Neural progenitor cell (in vitro differentiated cells): ENCODE measurements around the gene GREB1L. TPM values are rescaled to one million over a fixed set of nuclear protein-coding genes. Genes with fewer than 3 reads are reported as not detected.

ENCODE experiments used
- DNase-seq: peaks from one replicate; pipeline ENCODE4 v3.0.0-alpha.2; 2016; ENCODE audit warnings: low spot score
- H2AFZ ChIP-seq: fragments of 200-600 bp; sonication (generic); replicated peaks from 2 replicates; pipeline ENCODE4 v1.6.1; 2016; ENCODE audit warnings: antibody characterized with exemption
- H3F3A ChIP-seq: fragments of 200-600 bp; sonication (generic); 2 replicates; pipeline ENCODE4 v1.6.1; 2016; ENCODE audit warnings: antibody characterized with exemption, low read depth
- H3K27ac ChIP-seq: fragments of 200-600 bp; sonication (generic); 2 replicates; pipeline ENCODE4 v1.5.1; 2016; ENCODE audit warnings: mild to moderate bottlenecking
- H3K27me3 ChIP-seq: fragments of 200-600 bp; sonication (generic); 2 replicates; pipeline ENCODE4 v1.6.1; 2016; ENCODE audit warnings: mild to moderate bottlenecking, moderate library complexity
- H3K36me3 ChIP-seq: fragments of 200-600 bp; sonication (generic); 2 replicates; pipeline ENCODE4 v1.5.1; 2016
- H3K4me1 ChIP-seq: fragments of 200-600 bp; sonication (generic); 2 replicates; pipeline ENCODE4 v1.6.1; 2016; ENCODE audit warnings: mixed run types
- H3K4me2 ChIP-seq: fragments of 200-600 bp; sonication (generic); 2 replicates; pipeline ENCODE4 v1.6.1; 2016
- H3K4me3 ChIP-seq: fragments of 200-600 bp; sonication (generic); 2 replicates; pipeline ENCODE4 v1.5.1; 2016
- H3K79me2 ChIP-seq: fragments of 200-600 bp; sonication (generic); 2 replicates; pipeline ENCODE4 v1.6.1; 2016; ENCODE audit warnings: low read depth
- H3K9ac ChIP-seq: fragments of 200-600 bp; sonication (generic); 2 replicates; pipeline ENCODE4 v1.6.1; 2016
- H3K9me3 ChIP-seq: fragments of 200-600 bp; sonication (generic); 2 replicates; pipeline ENCODE4 v1.5.1; 2016; ENCODE audit warnings: low read depth
- H4K20me1 ChIP-seq: fragments of 200-600 bp; sonication (generic); 2 replicates; pipeline ENCODE4 v1.6.1; 2016; ENCODE audit warnings: low read depth
- H3K27ac Mint-ChIP-seq: 3 replicates; pipeline ENCODE4 v1.8.0; 2021; ENCODE audit warnings: mixed read lengths
- H3K27me3 Mint-ChIP-seq: 2 replicates; pipeline ENCODE4 v1.8.0; 2022; ENCODE audit warnings: low read depth, mild to moderate bottlenecking, inconsistent platforms, moderate library complexity, mixed read lengths; ENCODE audit not compliant: insufficient read depth
- H3K36me3 Mint-ChIP-seq: 3 replicates; pipeline ENCODE4 v1.8.0; 2021; ENCODE audit warnings: mixed read lengths
- H3K4me1 Mint-ChIP-seq: 3 replicates; pipeline ENCODE4 v1.8.0; 2021; ENCODE audit warnings: mixed read lengths
- H3K4me3 Mint-ChIP-seq: 3 replicates; pipeline ENCODE4 v1.8.0; 2021; ENCODE audit warnings: mild to moderate bottlenecking, moderate library complexity, mixed read lengths
- H3K9me3 Mint-ChIP-seq: 3 replicates; pipeline ENCODE4 v1.8.0; 2020; ENCODE audit warnings: mixed read lengths
- CTCF ChIP-seq: fragments of 200-600 bp; sonication (generic); IDR thresholded peaks from 2 replicates; pipeline ENCODE4 v1.5.1; 2017; ENCODE audit warnings: antibody characterized with exemption, mild to moderate bottlenecking
- EZH2 ChIP-seq: fragments of 200-600 bp; sonication (generic); IDR thresholded peaks from 2 replicates; pipeline ENCODE4 v1.6.1; 2017; ENCODE audit warnings: antibody characterized with exemption, mild to moderate bottlenecking, moderate library complexity
- EZH2phosphoT487 ChIP-seq: fragments of 200-600 bp; sonication (generic); IDR thresholded peaks from 2 replicates; pipeline ENCODE4 v1.6.1; 2017; ENCODE audit warnings: antibody characterized with exemption
- total RNA-seq: library from RNA; depleted of rRNA; stranded (reverse); fragments of >200 nt; gene quantifications from 2 replicates; pipeline ENCODE4 v1.2.3, GENCODE V29; 2015; ENCODE audit warnings: low replicate concordance

The GREB1L gene
- total RNA-seq, 1 donor from 2014 or later: 278 TPM

- Mint-ChIP-seq H3K36me3 (no peaks in the 10 kb centered on the region), H3K4me1 (peaks cover 30% of the 10 kb centered on the region), H3K4me3 (no peak overlapping the region), H3K27me3 (peaks cover 6% of the 10 kb centered on the region), H3K9me3 (peaks cover 3% of the 10 kb centered on the region), H3K27ac (peak overlapping the region; percentile 26)
- peaks cover 11% of the 10 kb centered on the region for H3F3A ChIP-seq
- TF ChIP-seq EZH2phosphoT487: no peak
- TF ChIP-seq CTCF: no peak
- no peak for TF ChIP-seq EZH2
- no peaks in the 10 kb centered on the region for H3K27me3 ChIP-seq
- H2AFZ ChIP-seq: no peak overlapping the region
- H3K9me3 ChIP-seq: no peaks in the 10 kb centered on the region
- H3K4me1 ChIP-seq: peaks cover 12% of the 10 kb centered on the region
- H3K36me3 ChIP-seq: no peaks in the 10 kb centered on the region
- DNase-seq: peak; percentile 12
- no peaks in the 10 kb centered on the region for H4K20me1 ChIP-seq
- H3K27ac ChIP-seq: peak overlapping the region; percentile 61
- no peak overlapping the region for H3K9ac ChIP-seq
- no peak overlapping the region for H3K4me3 ChIP-seq
- no peaks in the 10 kb centered on the region for H3K79me2 ChIP-seq
- H3K4me2 ChIP-seq: peak overlapping the region; percentile 30
Observed at GRCh38 chr18:21215490-21215889, 26.5 kb upstream of the GREB1L start.

GRCh38 chr18:21218862-21219261 is 23.2 kb upstream of the GREB1L start:
- Histone ChIP-seq H2AFZ (no peak overlapping the region), H3F3A (peaks cover 11% of the 10 kb centered on the region), H3K79me2 (no peaks in the 10 kb centered on the region), H3K9ac (no peak overlapping the region), H3K4me3 (no peak overlapping the region), H3K27ac (no peak overlapping the region), H3K4me1 (peaks cover 12% of the 10 kb centered on the region), H3K36me3 (no peaks in the 10 kb centered on the region), H4K20me1 (no peaks in the 10 kb centered on the region), H3K9me3 (no peaks in the 10 kb centered on the region), H3K27me3 (no peaks in the 10 kb centered on the region), H3K4me2 (no peak overlapping the region)
- H3K27me3 Mint-ChIP-seq: peaks cover 6% of the 10 kb centered on the region
- peaks cover 35% of the 10 kb centered on the region for H3K4me1 Mint-ChIP-seq
- no peak for TF ChIP-seq EZH2
- H3K27ac Mint-ChIP-seq: no peak overlapping the region
- H3K4me3 Mint-ChIP-seq: peak overlapping the region; percentile 15
- H3K36me3 Mint-ChIP-seq: no peaks in the 10 kb centered on the region
- no peaks in the 10 kb centered on the region for H3K9me3 Mint-ChIP-seq
- DNase-seq: no peak

GRCh38 chr18:21230436-21230835 is 11.6 kb upstream of the GREB1L start:
- no peak overlapping the region for H2AFZ ChIP-seq
- H3K27me3 Mint-ChIP-seq: peaks cover 3% of the 10 kb centered on the region
- H3K79me2 ChIP-seq: no peaks in the 10 kb centered on the region

More at GRCh38 chr18:21230436-21230835, 11.6 kb upstream of the GREB1L start:
- H3F3A ChIP-seq: no peaks in the 10 kb centered on the region
- no peak for DNase-seq
- peaks cover under 1% of the 10 kb centered on the region for H3K36me3 ChIP-seq
- no peak overlapping the region for H3K9ac ChIP-seq
- Mint-ChIP-seq H3K4me3 (no peak overlapping the region), H3K36me3 (peaks cover 2% of the 10 kb centered on the region), H3K4me1 (no peaks in the 10 kb centered on the region), H3K9me3 (peaks cover 12% of the 10 kb centered on the region), H3K27ac (no peak overlapping the region)
- TF ChIP-seq EZH2: no peak
- no peak for TF ChIP-seq EZH2phosphoT487
- no peak for TF ChIP-seq CTCF
- no peaks in the 10 kb centered on the region for H3K9me3 ChIP-seq
- no peak overlapping the region for H3K4me2 ChIP-seq
- no peak overlapping the region for H3K27ac ChIP-seq
- H4K20me1 ChIP-seq: no peaks in the 10 kb centered on the region
- no peaks in the 10 kb centered on the region for H3K4me1 ChIP-seq
- no peak overlapping the region for H3K4me3 ChIP-seq
- no peaks in the 10 kb centered on the region for H3K27me3 ChIP-seq
